HEK293 (cell line): ENCODE results near the gene PERM1.

Experiments used
- ZNF596 ChIP-seq: fragments of 450-650 bp; IDR thresholded peaks from 2 replicates; pipeline ENCODE4 v1.5.0; 2018; ENCODE audit warnings: missing biosample characterization, mild to moderate bottlenecking, missing genetic modification characterization, moderate library complexity

Gene PERM1

DNA sequence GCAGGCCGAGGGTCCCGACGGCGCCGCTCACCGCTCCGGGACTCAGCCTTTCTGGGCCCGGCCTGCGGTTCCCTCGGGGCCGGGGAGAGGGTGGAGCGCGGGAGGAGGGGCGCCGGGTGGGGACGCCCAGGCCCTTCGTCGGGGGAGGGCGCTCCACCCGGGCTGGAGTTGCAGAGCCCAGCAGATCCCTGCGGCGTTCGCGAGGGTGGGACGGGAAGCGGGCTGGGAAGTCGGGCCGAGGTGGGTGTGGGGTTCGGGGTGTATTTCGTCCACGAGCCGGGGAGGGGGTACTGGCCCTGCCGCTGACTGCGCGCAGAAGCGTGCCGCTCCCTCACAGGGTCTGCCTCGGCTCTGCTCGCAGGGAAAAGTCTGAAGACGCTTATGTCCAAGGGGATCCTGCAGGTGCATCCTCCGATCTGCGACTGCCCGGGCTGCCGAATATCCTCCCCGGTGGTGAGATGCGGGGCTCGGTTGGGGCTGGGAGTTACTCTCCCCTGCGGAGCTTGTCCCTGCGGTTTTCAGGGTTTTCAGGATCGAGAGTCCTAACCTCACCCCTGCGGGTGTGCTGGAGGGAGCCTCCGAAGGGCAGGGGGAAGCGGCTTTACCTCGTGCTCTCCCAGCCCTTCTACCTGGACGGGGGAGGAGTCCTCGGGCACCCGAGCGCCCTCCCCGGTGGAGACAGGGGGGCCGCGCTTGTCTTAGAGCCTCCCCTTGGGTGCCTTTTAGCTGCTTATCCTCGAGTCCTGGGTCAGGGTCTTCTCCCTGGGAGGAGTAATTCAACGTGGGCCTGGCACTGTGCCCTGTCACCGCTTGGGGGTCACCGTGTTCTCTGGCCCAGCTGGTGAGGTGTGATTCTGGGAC is 56.1 kb downstream of the PERM1 start (continued):
- no peak for TF ChIP-seq ZNF596 (tag by site-specific recombination)
